ENCODE results near the gene KIAA1328.

Gene KIAA1328

DNA sequence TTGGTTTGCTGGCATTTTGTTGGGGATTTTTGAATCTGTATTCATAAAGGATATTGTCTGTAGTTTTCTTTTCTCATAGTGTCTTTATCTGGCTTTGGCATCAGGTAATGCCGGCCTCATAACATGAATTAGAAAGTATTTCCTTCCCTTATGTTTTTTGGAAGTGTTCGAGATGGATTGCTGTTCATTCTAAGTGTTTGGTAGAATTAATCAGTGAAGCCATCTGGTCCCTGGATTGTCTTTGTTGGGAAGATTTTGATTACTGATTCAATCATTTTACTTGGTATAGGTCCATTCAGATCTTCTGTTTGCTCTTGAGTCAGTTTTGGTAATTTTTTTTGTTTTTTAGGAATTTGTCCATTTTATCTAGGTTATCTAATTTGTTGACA is 22.3 kb downstream of the KIAA1328 start:
- TF ChIP-seq, protein P1, sequence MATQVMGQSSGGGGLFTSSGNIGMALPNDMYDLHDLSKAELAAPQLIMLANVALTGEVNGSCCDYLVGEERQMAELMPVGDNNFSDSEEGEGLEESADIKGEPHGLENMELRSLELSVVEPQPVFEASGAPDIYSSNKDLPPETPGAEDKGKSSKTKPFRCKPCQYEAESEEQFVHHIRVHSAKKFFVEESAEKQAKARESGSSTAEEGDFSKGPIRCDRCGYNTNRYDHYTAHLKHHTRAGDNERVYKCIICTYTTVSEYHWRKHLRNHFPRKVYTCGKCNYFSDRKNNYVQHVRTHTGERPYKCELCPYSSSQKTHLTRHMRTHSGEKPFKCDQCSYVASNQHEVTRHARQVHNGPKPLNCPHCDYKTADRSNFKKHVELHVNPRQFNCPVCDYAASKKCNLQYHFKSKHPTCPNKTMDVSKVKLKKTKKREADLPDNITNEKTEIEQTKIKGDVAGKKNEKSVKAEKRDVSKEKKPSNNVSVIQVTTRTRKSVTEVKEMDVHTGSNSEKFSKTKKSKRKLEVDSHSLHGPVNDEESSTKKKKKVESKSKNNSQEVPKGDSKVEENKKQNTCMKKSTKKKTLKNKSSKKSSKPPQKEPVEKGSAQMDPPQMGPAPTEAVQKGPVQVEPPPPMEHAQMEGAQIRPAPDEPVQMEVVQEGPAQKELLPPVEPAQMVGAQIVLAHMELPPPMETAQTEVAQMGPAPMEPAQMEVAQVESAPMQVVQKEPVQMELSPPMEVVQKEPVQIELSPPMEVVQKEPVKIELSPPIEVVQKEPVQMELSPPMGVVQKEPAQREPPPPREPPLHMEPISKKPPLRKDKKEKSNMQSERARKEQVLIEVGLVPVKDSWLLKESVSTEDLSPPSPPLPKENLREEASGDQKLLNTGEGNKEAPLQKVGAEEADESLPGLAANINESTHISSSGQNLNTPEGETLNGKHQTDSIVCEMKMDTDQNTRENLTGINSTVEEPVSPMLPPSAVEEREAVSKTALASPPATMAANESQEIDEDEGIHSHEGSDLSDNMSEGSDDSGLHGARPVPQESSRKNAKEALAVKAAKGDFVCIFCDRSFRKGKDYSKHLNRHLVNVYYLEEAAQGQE (IDR thresholded peaks at IDR 0.05; ENCODE audit: low read depth) = no peak
- TF ChIP-seq RAD21 (IDR thresholded peaks at IDR 0.05; ENCODE audit: low read depth) (no peak), TAF1 (IDR thresholded peaks at IDR 0.05; ENCODE audit: low read depth) (no peak), FOXM1 (IDR thresholded peaks at IDR 0.05; ENCODE audit: borderline replicate concordance, low read depth) (no peak), CEBPB (IDR thresholded peaks at IDR 0.05) (no peak), TEAD4 (IDR thresholded peaks at IDR 0.05) (no peak), CREB1 (IDR thresholded peaks at IDR 0.05; ENCODE audit: low read depth) (no peak), YY1 (IDR thresholded peaks at IDR 0.05; ENCODE audit: low read depth) (no peak), ZBTB7A (IDR thresholded peaks at IDR 0.05; ENCODE audit: low read depth) (no peak), NFIC (IDR thresholded peaks at IDR 0.05) (no peak)
- TF ChIP-seq, protein P2, sequence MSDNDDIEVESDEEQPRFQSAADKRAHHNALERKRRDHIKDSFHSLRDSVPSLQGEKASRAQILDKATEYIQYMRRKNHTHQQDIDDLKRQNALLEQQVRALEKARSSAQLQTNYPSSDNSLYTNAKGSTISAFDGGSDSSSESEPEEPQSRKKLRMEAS (IDR thresholded peaks at IDR 0.05) = no peak

DNA sequence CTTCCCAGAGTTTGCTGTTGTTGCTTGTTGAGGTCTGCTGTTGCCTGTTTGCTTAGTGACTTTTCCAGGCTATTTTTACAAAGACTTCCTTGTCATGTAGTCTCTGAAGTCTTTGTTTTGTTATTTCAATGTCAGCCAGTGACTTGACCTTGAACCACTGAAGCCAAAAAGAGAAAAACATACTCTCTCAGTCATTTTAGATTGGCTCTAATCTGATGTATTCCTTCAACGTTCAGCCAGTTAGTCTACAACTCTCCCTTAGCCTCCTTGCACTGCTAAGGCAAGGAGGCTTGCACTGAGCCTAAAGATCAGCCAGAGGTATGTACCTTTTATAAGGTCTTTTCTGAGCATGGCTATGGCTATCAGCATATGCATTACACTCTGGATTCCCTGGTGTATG is 27.9 kb downstream of the KIAA1328 start:
- TF ChIP-seq TAF1 (IDR thresholded peaks at IDR 0.05; ENCODE audit: low read depth) = no peak
- no peak for TF ChIP-seq ZBTB7A (IDR thresholded peaks at IDR 0.05; ENCODE audit: low read depth)
- no peak for TF ChIP-seq FOXM1 (IDR thresholded peaks at IDR 0.05; ENCODE audit: borderline replicate concordance, low read depth)
- TF ChIP-seq RAD21 (IDR thresholded peaks at IDR 0.05; ENCODE audit: low read depth) = no peak
- no peak for TF ChIP-seq TEAD4 (IDR thresholded peaks at IDR 0.05)
- TF ChIP-seq EGR1 (IDR thresholded peaks at IDR 0.05) = no peak
- no peak for TF ChIP-seq YY1 (IDR thresholded peaks at IDR 0.05; ENCODE audit: low read depth)
- TF ChIP-seq, protein P2 (IDR thresholded peaks at IDR 0.05) = no peak
- TF ChIP-seq NFIC (IDR thresholded peaks at IDR 0.05) = no peak
- TF ChIP-seq CEBPB (IDR thresholded peaks at IDR 0.05) = no peak
- TF ChIP-seq, protein P1 (IDR thresholded peaks at IDR 0.05; ENCODE audit: low read depth) = no peak
- TF ChIP-seq, protein P3, sequence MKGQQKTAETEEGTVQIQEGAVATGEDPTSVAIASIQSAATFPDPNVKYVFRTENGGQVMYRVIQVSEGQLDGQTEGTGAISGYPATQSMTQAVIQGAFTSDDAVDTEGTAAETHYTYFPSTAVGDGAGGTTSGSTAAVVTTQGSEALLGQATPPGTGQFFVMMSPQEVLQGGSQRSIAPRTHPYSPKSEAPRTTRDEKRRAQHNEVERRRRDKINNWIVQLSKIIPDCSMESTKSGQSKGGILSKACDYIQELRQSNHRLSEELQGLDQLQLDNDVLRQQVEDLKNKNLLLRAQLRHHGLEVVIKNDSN (IDR thresholded peaks at IDR 0.05) = no peak
- no peak for TF ChIP-seq EP300 (IDR thresholded peaks at IDR 0.05; ENCODE audit: borderline replicate concordance)
- TF ChIP-seq TCF12 (IDR thresholded peaks at IDR 0.05; ENCODE audit: low read depth) = no peak
- TF ChIP-seq CREB1 (IDR thresholded peaks at IDR 0.05; ENCODE audit: low read depth) = no peak

DNA sequence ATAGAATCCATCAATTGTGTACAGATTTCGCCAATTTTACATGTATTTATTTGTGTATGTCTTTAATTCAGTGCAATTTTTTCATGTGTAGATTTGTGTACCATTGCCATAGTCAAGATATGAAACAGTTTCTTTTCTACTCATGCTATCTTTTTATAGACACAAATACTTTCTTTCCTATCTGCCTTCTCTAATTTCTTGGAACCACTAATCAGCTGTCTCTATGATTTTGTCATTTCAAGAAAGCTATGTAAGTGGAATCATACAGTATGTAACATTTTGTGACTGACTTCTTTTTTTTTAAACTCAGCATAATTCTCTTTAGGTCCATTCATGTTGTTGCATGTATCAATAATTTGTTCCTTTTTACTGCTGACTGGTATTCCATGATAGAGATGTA is 33.3 kb downstream of the KIAA1328 start:
- TF ChIP-seq EGR1 (IDR thresholded peaks at IDR 0.05) = no peak
- no peak for TF ChIP-seq YY1 (IDR thresholded peaks at IDR 0.05; ENCODE audit: low read depth)
- TF ChIP-seq, protein P1 (IDR thresholded peaks at IDR 0.05; ENCODE audit: low read depth) = no peak
- no peak for TF ChIP-seq CREB1 (IDR thresholded peaks at IDR 0.05; ENCODE audit: low read depth)
- no peak for TF ChIP-seq EP300 (IDR thresholded peaks at IDR 0.05; ENCODE audit: borderline replicate concordance)
- no peak for TF ChIP-seq NFIC (IDR thresholded peaks at IDR 0.05)

DNA sequence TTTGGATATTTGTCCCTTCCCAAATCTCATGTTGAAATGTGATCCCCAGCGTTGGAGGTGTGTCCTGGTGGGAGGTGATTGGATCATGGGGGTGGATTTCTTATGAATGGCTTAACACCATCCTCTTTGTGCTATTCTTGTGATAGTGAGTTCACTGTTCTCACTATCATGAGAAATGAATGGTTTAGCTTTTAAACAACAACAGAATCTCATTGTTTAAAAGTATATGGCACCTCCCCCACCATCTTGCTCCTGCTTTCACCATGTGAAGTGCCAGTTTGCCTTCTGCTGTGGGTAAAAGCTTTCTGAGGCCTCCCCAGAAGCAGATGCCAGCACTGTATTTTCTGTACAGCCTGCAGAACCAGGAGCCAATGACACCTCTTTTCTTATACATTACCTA is 38.1 kb downstream of the KIAA1328 start:
- TF ChIP-seq NFIC (IDR thresholded peaks at IDR 0.05) (no peak), CREB1 (IDR thresholded peaks at IDR 0.05; ENCODE audit: low read depth) (no peak), CEBPB (IDR thresholded peaks at IDR 0.05) (no peak), TAF1 (IDR thresholded peaks at IDR 0.05; ENCODE audit: low read depth) (no peak), EGR1 (IDR thresholded peaks at IDR 0.05) (no peak), TEAD4 (IDR thresholded peaks at IDR 0.05) (no peak), EP300 (IDR thresholded peaks at IDR 0.05; ENCODE audit: borderline replicate concordance) (no peak), TCF12 (IDR thresholded peaks at IDR 0.05; ENCODE audit: low read depth) (no peak), ZBTB7A (IDR thresholded peaks at IDR 0.05; ENCODE audit: low read depth) (no peak)
- TF ChIP-seq, protein P3 (IDR thresholded peaks at IDR 0.05) = no peak
- TF ChIP-seq, protein P1 (IDR thresholded peaks at IDR 0.05; ENCODE audit: low read depth) = no peak
